MCF 10A (cell line): ENCODE results near the gene CWC27. TPM values are rescaled to one million over a fixed set of nuclear protein-coding genes. Genes with fewer than 3 reads are reported as not detected.

Experiments used
- BruUV-seq: library from RNA; stranded (reverse); fragments of 400-500 nt; replicated peaks from 2 replicates; lab custom pipeline; 2021; lab: Mats Ljungman, UMichigan
- CTCF ChIA-PET: fragments of 300-600 bp; sonication (Branson Sonifier 250); formaldehyde crosslinking; extraction: SDS; loops from one replicate; lab custom pipeline; 2021; ENCODE audit warnings: antibody characterized with exemption, inconsistent platforms; lab: Yijun Ruan, JAX
- POLR2A ChIA-PET: fragments of 300-600, 350-650 bp; sonication (Branson Sonifier 250); formaldehyde crosslinking; extraction: SDS; loops from one replicate; lab custom pipeline; 2020; ENCODE audit warnings: antibody characterized with exemption, inconsistent platforms; lab: Yijun Ruan, JAX
- DNase-seq: peaks from one replicate; pipeline ENCODE4 v3.0.0-alpha.2; 2018; ENCODE audit not compliant: unreplicated experiment
- H3K27ac Mint-ChIP-seq: one replicate; pipeline ENCODE4 v1.8.0; 2022; ENCODE audit warnings: mild to moderate bottlenecking, low read depth, mixed read lengths; ENCODE audit not compliant: unreplicated experiment
- H3K27me3 Mint-ChIP-seq: one replicate; pipeline ENCODE4 v1.8.0; 2022; ENCODE audit warnings: mixed read lengths; ENCODE audit not compliant: insufficient read depth, unreplicated experiment
- H3K36me3 Mint-ChIP-seq: one replicate; pipeline ENCODE4 v1.8.0; 2022; ENCODE audit warnings: mild to moderate bottlenecking, moderate library complexity, mixed read lengths; ENCODE audit not compliant: insufficient read depth, unreplicated experiment
- H3K4me1 Mint-ChIP-seq: one replicate; pipeline ENCODE4 v1.8.0; 2022; ENCODE audit warnings: mixed read lengths; ENCODE audit not compliant: insufficient read depth, unreplicated experiment
- H3K4me3 Mint-ChIP-seq: one replicate; pipeline ENCODE4 v1.8.0; 2022; ENCODE audit warnings: mild to moderate bottlenecking, moderate library complexity, mixed read lengths; ENCODE audit not compliant: unreplicated experiment
- H3K9me3 Mint-ChIP-seq: one replicate; pipeline ENCODE4 v1.8.0; 2022; ENCODE audit warnings: mixed read lengths; ENCODE audit not compliant: unreplicated experiment
- intact Hi-C: fragments of 100-400 bp; cut with micrococcal nuclease; formaldehyde crosslinking; loops from 2 replicates; pipeline ENCODE4 v1.14.1; 2022
- total RNA-seq: library from RNA; stranded (reverse); gene quantifications from 2 replicates; pipeline ENCODE4 v1.2.3, GENCODE V29; 2022
- TF ChIP-seq, protein P1 (sequence below): fragments of 200-600 bp; IDR thresholded peaks from one replicate; pipeline ENCODE4 v1.8.0; 2022; ENCODE audit warnings: antibody characterized with exemption, mild to moderate bottlenecking; ENCODE audit not compliant: unreplicated experiment

Gene CWC27
- total RNA-seq, 1 experiment from 2014 or later = 34.2 TPM

- Mint-ChIP-seq H3K9me3 (no peaks in the 10 kb centered on the region), H3K36me3 (peaks cover 6% of the 10 kb centered on the region), H3K4me1 (no peaks in the 10 kb centered on the region), H3K4me3 (no peak overlapping the region), H3K27me3 (no peaks in the 10 kb centered on the region), H3K27ac (no peak overlapping the region)
- ChIA-PET CTCF (interaction anchor here (0.7 to 1.0 kb wide), 2 partner anchors 45 to 151 kb away, joined by 3 read pairs; no protein-coding TSS in a partner anchor), POLR2A (interaction anchor here (0.7 kb wide), 1 partner anchor 306 kb away, joined by 3 read pairs; no protein-coding TSS in a partner anchor)
- intact Hi-C loops = no loop called here
- TF ChIP-seq, protein P1, sequence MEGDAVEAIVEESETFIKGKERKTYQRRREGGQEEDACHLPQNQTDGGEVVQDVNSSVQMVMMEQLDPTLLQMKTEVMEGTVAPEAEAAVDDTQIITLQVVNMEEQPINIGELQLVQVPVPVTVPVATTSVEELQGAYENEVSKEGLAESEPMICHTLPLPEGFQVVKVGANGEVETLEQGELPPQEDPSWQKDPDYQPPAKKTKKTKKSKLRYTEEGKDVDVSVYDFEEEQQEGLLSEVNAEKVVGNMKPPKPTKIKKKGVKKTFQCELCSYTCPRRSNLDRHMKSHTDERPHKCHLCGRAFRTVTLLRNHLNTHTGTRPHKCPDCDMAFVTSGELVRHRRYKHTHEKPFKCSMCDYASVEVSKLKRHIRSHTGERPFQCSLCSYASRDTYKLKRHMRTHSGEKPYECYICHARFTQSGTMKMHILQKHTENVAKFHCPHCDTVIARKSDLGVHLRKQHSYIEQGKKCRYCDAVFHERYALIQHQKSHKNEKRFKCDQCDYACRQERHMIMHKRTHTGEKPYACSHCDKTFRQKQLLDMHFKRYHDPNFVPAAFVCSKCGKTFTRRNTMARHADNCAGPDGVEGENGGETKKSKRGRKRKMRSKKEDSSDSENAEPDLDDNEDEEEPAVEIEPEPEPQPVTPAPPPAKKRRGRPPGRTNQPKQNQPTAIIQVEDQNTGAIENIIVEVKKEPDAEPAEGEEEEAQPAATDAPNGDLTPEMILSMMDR = no peak
- DNase-seq = peak; percentile 40
- no TSS peak for BruUV-seq
Observed at GRCh38 chr5:65037831-65038815, 269.4 kb downstream of the CWC27 start.

- TF ChIP-seq, protein P1 = no peak
- no TSS peak for BruUV-seq
- Mint-ChIP-seq H3K9me3 (no peaks in the 10 kb centered on the region), H3K36me3 (no peaks in the 10 kb centered on the region), H3K27ac (no peak overlapping the region), H3K4me3 (no peak overlapping the region), H3K4me1 (no peaks in the 10 kb centered on the region), H3K27me3 (no peaks in the 10 kb centered on the region)
- intact Hi-C loops = no loop called here
- ChIA-PET POLR2A (no interaction called here), CTCF (no interaction called here)
- no peak for DNase-seq
Observed at GRCh38 chr5:65041296-65042158, 272.8 kb downstream of the CWC27 start.

DNA sequence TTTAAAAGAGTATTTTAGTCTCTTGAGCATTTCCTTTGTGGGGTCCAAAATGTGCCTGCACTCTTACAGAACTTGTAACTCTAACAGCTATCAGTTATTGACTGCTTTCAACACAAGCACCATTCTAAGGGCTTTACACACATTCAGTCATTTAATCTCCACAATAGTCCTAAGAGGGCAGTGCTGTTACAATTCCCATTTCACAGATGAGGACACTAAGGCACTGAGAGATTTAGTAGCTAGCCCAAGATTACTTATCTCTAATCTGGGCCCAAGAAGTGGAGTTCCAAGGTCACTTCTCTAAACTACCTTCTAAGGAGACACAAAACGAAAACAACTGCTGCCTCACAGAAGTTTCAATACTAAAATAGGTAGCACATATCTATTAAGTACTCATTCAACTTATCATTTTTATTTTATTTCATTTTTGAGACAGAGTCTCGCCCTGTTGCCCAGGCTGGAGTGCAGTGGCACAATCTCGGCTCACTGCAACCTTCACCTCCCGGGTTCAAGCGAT is 275.2 kb downstream of the CWC27 start:
- POLR2A ChIA-PET = interaction anchor here (0.5 kb wide), 1 partner anchor 297 kb away, joined by 3 read pairs; no protein-coding TSS in a partner anchor
- Mint-ChIP-seq H3K4me3 (no peak overlapping the region), H3K27ac (no peak overlapping the region), H3K9me3 (no peaks in the 10 kb centered on the region), H3K36me3 (no peaks in the 10 kb centered on the region), H3K27me3 (no peaks in the 10 kb centered on the region), H3K4me1 (no peaks in the 10 kb centered on the region)
- intact Hi-C loops = no loop called here
- CTCF ChIA-PET = no interaction called here
- DNase-seq = no peak
- TF ChIP-seq, protein P1 = no peak
- BruUV-seq = no TSS peak
